Islet of Langerhans (tissue), 1 donor: ENCODE data around the gene NPTX2.

ENCODE experiments used
- FAIRE-seq: peaks from one replicate; lab custom pipeline; 2011; peaks lifted over from hg19 to GRCh38; lab: Jason Lieb, UNC

The NPTX2 gene

DNA sequence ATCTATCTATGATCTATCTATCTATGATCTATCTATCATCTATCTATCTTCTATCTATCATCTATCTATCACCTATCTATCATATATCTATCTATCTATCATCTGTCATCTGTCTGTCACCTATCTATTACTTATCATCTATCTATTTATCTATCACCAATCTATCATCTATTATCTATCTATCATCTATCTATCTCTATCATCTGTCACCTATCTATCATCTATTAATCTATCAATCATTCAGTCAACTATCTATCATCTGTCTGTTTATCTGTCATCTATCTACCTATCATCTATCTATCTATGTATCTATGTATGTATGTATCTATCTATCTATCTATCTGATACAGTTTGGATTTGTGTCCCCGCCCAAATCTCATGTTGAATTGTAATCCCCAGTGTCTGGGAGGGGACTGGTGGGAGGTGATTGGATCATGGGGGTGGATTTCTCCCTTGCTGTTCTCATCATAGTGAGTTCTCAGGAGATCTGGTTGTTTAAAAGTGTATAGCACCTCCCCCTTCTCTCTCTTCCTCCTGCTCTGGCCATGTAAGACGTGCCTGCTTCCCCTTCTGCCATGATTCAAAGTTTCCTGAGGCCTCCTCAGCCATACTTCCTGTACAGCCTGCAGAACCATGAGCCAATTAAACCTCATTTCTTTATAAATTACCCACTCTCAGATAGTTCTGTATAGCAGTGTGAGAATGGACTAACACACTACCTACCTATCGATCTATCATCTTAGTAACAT lies 37.6 kb downstream of the NPTX2 start:
- FAIRE-seq = no peak

DNA sequence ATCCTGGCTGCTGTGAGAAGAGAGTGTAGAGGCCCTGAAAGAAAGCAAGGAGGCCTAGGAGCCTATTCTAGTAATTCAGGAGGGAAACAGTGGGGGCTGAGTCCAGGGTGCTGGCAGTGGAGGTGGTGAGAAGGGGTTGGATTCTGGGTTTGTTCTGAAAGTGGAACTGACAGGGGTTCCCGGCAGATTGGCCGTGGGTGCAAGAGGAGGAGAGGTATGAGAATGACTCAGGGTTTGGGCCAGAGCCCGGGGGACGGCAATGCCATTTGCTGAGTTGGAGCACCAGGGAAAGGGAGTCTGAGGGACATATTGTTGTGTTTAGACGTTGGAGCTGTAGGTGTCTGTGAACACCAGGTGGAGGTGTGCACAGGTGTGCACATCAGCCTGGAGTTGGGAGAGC lies 38.5 kb downstream of the NPTX2 start:
- no peak for FAIRE-seq

DNA sequence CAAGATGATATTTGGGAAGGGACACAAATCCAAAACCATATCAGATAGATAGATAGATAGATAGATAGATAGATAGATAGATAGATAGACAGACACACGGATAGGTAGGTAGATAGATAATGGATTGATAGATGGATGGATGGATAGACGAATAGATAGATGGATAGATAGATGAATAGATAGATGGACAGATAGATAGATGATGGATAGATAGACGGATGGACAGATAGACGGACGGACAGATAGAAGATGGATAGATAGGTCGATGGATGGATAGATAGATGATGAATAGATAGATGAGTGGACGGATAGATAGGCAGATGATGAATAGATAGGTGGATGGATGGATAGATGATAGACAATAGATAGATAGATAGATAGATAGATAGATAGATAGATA lies 39.8 kb downstream of the NPTX2 start:
- no peak for FAIRE-seq

DNA sequence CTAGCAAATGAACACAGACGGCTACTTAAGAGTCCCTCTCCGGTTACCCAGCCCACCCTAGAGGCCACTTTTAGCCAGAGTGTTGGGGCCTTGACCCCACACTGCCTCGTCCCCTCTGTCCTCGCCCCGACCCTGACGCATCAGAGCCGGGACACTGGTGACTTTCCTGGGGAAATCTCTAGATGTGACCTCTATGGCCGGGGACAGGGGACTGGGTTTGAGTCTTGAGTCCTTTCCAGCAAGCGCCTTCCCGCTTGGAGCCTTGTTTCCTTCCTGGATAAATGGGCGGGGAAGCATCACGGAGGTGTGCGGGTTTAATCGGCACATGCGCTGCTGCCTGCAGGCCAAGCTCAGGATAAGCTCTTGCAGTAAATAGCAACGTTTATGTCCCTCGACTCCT lies 40.7 kb downstream of the NPTX2 start:
- no peak for FAIRE-seq

DNA sequence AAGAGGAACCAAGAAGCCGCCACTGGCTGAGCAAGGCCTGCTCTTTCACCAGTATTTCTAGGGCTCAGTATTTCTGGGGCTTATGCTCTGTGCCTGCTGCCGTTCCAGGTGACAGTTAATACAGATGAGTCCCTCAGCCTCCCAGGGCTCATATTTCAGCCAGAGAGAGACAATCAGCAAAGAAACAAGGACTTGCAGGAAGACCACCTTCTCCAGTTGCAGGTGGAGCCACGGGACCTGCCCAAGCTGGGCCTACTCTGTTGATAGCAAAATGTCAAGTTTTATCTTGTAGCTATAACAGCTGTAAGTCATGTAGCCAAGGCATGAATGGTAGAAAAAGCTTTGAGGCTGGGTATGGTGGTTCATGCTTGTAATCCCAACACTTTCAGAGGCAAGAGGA lies 42.7 kb downstream of the NPTX2 start:
- FAIRE-seq = no peak

DNA sequence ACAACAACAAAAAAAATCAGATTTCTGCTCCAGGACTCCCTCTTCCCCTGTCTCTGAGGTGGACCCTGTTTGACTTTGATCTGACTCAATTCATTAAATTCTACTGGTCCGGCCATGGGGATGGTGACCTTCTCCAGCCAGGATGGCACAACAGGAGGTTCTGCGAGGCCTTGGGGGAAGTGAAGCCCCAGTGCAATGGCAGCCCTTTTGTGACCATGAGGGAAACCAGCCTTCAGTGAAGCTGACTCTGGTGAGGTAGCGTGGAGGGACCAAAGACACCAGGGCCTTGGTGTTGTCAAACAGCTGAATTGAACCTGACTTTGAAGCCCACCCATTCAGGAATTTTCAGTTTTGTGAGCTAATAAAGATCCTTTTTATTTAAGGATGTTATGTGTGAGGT lies 44.5 kb downstream of the NPTX2 start:
- no peak for FAIRE-seq

DNA sequence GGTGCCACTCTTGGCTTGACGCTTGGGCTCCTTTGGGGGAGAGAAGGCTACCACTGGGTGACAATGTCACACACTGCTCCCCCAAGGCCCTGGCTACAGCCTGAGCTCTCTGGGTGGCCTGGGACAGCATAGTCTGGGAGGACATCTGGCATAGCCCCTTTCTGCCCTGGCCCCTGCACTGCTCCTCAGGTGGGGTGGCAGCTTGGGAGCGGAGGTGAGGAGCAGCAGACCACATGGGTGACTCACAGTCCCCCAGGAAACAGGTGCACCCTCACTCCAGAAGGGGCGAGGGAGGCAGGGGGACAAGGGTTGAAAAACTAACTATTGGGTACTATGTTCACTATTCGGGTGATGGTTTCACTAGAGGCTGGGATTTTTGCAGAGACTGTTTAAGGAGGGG lies 45.2 kb downstream of the NPTX2 start:
- FAIRE-seq = no peak

DNA sequence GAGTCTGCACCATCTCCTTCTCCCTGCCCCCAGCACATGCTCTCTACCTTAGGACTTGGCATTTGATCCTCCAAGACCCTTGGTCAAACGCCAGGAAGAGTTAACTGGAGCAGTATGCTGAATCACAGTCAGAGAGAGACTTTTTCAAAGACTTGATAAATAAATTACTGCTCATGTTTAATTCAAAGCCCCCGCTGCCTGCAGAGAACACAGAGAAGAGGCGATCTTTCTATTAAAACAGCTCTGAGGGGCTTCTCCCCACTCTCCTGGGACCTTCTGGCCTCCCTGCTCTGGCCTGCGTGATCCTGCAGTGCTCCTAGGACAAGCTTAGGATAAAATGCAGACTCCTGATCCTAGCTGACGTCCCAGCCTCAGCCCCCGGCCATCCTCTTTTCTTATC lies 47.8 kb downstream of the NPTX2 start:
- FAIRE-seq = no peak

DNA sequence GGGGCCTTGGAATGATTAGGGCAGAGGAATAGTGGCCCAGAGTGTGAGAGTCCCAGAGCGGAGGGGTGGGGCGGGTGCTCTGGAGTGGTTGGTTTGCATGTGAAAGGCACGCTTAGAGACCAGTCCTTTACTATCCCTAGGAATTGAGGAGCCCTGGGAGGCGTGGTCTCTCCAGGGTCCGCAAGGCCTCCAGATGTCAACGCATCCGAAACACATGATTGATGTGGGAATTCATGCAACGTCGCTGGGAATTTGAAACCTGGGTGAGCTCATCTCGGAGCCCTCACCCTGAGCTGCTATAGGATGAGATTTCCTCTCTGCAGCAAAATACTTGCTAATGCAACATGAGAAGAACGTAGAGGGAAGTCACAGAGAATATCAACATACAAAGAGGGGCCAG lies 51.2 kb downstream of the NPTX2 start:
- FAIRE-seq = no peak

DNA sequence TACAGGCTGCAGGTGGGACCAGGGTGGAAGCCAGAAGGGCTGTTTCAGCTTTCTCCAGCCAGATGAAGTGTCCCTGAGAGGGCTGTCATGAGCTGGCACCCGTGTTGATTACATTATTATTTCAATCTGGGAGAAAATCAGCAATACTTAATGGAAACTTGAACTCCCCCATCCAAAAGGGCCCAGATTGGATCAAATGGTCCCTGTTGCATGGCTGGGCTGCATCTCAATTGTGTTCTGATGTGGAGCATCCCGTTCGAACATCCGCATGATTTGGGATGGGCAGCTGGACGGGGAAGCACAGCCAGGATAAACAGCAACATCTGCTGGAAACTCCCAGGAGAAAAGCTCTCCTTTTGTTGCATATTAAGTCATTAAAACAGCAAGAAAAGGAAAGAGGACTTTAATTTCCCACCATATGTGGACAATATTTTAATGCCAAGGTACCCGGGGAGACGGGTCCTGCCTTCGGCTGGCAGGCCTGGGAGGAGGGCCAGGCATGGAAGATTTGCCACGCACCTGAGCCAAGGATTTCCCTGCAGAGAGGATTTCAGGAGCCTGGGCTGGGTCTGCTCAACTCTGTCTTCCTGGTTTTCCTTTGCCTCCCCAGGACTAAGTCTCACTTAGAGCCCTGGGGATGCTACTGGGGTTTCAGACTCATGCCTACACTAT lies 52.4 kb downstream of the NPTX2 start:
- FAIRE-seq = no peak

DNA sequence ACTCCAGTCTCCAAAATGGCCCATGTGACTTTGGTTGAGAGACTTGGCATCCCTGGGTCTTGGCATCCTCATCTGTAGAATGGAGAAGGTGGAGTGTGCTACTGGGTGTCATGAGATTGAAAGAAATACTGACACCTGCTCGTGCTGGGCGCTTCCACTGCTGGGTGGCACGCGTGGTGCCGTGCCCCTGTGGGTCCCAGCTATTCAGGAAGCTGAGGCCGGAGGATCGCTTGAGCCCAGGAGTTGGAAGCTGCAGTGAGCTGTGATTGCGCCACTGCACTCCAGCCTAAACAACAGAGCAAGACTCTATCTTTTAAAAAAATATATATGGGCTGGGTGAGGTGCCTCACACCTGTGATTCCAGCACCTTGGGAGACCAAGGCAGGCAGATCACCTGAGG lies 53.1 kb downstream of the NPTX2 start:
- FAIRE-seq = no peak

DNA sequence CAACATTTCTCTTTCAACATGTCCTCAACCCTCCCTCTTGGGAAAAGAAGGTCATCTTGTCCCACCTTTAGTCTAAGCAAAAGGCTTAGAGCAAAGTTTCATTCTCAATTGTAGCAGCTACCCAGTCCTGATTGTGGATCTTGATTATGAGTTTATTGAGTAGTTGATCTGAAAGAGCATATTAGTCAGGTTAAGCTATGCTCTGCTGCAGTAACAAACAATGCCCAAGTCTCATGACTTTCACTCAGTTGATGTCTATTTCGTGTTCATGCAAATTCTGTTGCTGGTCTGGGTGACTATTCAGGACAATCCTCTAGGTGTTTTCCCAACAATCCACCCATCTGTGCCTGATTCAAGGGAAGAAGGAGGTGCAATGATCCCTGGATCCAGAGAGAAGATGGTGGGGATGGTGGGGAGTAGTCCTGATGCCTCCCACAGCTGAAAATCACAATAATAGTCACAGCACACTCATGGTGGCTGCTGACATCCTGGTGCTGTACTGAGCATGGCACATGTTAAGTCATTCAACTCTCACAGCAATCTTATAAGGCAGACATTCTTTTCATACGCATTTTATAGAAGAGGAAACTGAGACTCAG lies 54.7 kb downstream of the NPTX2 start:
- no peak for FAIRE-seq

DNA sequence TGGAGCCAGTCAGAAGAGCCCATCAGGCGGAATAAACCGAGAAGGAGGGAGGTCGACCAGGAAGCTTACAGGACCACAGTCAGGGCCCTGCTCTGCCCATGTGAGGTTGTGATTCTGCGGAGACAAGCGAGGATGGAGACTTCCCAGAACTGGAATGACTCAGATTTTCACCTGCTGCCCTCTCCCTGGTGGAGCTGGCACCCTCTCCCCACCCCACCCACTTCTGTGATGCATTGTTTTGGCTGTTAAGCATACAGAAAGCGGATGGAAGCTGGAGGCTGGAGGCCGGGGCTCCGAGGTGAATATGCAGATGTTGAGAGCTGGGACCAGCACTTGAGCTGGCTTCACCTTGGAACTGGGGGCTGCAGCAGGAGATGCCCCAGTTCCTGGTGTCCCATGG lies 57.4 kb downstream of the NPTX2 start:
- no peak for FAIRE-seq

DNA sequence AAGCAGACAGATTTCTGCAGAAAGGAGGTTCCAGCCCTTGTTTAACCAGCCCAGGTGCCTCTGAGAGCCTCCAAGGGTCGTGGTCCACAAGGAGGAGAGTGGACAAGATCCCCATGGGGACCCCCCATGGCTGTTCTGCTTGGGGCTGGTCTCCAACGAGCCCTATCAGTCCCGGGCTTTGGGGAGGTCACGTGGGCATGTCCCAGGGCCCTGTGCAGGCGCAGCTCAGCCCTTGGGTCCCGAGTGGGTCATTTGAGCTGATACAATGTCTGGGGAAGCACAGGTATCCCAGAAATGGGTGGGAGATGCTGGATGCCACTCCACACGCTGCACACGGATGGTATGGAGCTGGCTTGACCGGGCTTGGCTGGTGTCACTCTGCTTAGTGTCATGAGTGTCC lies 57.8 kb downstream of the NPTX2 start:
- no peak for FAIRE-seq

DNA sequence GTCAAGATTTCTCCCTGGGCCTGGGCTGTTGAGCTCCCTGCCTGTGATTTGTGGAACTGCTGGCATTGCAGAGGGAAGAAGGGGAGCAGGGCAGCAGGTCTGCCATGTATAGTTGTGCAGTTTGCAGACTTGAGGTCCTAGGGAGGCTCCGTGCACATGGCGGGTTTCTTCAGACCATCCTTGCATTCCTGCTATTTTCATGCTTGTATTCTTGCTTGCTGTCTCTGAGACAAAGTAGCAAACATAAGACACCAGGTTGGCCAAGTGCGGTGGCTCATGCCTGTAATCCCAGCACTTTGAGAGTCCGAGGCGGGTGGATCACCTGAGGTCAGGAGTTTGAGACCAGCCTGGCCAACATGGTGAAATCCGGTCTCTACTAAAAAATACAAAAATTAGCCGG lies 61.1 kb downstream of the NPTX2 start:
- FAIRE-seq = no peak
